ENCODE data around the gene DCAF11. TPM values are rescaled to one million over a fixed set of nuclear protein-coding genes. Genes with fewer than 3 reads are reported as not detected.
A peak's percentile ranks its signal among the peaks of the same experiment; 100 is the strongest.

DCAF11 gene
- total and polyA plus RNA-seq, 2 of the 13 experiments (the other 11 are each of a cell fraction or from before 2014, with no cell fraction given) = 150 to 257 TPM

DNA sequence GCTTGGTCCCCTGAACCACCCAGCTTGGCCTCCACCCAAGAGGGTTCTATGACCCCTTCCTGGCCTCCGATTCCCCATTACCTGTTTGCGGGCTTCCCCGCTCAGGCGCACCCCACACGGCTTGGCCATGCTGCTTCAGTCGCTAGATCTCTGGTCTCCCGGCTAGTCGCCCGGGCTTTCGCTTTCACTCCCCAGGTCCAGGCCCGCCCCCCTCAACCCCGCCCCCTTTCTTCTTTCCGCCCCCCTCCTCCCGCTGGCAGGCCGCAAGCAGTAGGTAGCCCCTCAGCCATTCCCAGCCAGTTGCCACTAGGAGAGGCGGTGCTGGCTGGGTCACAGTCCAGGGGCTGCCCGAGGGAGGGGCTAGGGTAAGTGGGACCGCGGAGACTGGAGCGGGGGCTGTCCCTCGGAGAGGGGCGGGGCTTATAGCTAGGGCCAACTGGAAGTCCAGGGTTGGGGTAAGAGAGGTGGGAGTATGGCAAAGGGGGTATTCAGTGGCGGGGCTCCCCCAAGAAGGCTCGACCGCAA, 31.9 kb downstream of the DCAF11 start, which contains the start of gene PSME2 (continued):
- TF ChIP-seq DR1 (CRISPR knock-in tag; IDR thresholded peaks at IDR 0.05) (peak; percentile 76; the same call in 1 of the 2 replicates), KAT7 (CRISPR knock-in tag; IDR thresholded peaks at IDR 0.05; ENCODE audit: borderline replicate concordance) (no peak), ZNF34 (CRISPR knock-in tag; IDR thresholded peaks at IDR 0.05; ENCODE audit: borderline replicate concordance) (no peak), NR2F2 (IDR thresholded peaks at IDR 0.05; ENCODE audit: borderline replicate concordance, low read depth) (no peak), PHF20 (CRISPR knock-in tag; IDR thresholded peaks at IDR 0.05) (no peak), SALL2 (CRISPR knock-in tag; IDR thresholded peaks at IDR 0.05) (no peak; the same call in 1 of the 2 replicates), SCMH1 (CRISPR knock-in tag; IDR thresholded peaks at IDR 0.05; ENCODE audit: borderline replicate concordance) (no peak), SSRP1 (CRISPR knock-in tag; IDR thresholded peaks at IDR 0.05) (no peak; the same call in 1 of the 2 replicates), ZNF121 (CRISPR knock-in tag; IDR thresholded peaks at IDR 0.05) (no peak), IRF2 (CRISPR knock-in tag; IDR thresholded peaks at IDR 0.05) (peak; percentile 99), ZNF33B (CRISPR knock-in tag; IDR thresholded peaks at IDR 0.05) (no peak), ZNF354B (CRISPR knock-in tag; IDR thresholded peaks at IDR 0.05) (no peak), ISL2 (CRISPR knock-in tag; IDR thresholded peaks at IDR 0.05) (no peak; the same call in none of the 2 replicates), ZNF510 (CRISPR knock-in tag; IDR thresholded peaks at IDR 0.05; ENCODE audit: low read depth) (no peak), XRCC5 (optimal IDR thresholded peaks at IDR 0.05; ENCODE audit: low read length) (peak; percentile 91), EHMT2 (IDR thresholded peaks at IDR 0.05; ENCODE audit: borderline replicate concordance, low read depth, low read length) (no peak), ZNF30 (CRISPR knock-in tag; IDR thresholded peaks at IDR 0.05) (no peak), SP5 (CRISPR knock-in tag; IDR thresholded peaks at IDR 0.05; ENCODE audit: borderline replicate concordance, low read depth) (peak; percentile 95), RFX5 (IDR thresholded peaks at IDR 0.05; ENCODE audit: low read depth, low read length) (no peak), ZFYVE20 (CRISPR knock-in tag; IDR thresholded peaks at IDR 0.05; ENCODE audit: borderline replicate concordance, low read depth) (no peak)
- TF ChIP-seq, protein P1, sequence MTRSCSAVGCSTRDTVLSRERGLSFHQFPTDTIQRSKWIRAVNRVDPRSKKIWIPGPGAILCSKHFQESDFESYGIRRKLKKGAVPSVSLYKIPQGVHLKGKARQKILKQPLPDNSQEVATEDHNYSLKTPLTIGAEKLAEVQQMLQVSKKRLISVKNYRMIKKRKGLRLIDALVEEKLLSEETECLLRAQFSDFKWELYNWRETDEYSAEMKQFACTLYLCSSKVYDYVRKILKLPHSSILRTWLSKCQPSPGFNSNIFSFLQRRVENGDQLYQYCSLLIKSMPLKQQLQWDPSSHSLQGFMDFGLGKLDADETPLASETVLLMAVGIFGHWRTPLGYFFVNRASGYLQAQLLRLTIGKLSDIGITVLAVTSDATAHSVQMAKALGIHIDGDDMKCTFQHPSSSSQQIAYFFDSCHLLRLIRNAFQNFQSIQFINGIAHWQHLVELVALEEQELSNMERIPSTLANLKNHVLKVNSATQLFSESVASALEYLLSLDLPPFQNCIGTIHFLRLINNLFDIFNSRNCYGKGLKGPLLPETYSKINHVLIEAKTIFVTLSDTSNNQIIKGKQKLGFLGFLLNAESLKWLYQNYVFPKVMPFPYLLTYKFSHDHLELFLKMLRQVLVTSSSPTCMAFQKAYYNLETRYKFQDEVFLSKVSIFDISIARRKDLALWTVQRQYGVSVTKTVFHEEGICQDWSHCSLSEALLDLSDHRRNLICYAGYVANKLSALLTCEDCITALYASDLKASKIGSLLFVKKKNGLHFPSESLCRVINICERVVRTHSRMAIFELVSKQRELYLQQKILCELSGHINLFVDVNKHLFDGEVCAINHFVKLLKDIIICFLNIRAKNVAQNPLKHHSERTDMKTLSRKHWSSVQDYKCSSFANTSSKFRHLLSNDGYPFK (CRISPR knock-in tag; IDR thresholded peaks at IDR 0.05; ENCODE audit: borderline replicate concordance) = peak; percentile 89; the same call in 1 of the 2 replicates
- TF ChIP-seq, protein P2, sequence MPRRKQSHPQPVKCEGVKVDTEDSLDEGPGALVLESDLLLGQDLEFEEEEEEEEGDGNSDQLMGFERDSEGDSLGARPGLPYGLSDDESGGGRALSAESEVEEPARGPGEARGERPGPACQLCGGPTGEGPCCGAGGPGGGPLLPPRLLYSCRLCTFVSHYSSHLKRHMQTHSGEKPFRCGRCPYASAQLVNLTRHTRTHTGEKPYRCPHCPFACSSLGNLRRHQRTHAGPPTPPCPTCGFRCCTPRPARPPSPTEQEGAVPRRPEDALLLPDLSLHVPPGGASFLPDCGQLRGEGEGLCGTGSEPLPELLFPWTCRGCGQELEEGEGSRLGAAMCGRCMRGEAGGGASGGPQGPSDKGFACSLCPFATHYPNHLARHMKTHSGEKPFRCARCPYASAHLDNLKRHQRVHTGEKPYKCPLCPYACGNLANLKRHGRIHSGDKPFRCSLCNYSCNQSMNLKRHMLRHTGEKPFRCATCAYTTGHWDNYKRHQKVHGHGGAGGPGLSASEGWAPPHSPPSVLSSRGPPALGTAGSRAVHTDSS (CRISPR knock-in tag; conservative IDR thresholded peaks at IDR 0.05) = no peak
- TF ChIP-seq, protein P3, sequence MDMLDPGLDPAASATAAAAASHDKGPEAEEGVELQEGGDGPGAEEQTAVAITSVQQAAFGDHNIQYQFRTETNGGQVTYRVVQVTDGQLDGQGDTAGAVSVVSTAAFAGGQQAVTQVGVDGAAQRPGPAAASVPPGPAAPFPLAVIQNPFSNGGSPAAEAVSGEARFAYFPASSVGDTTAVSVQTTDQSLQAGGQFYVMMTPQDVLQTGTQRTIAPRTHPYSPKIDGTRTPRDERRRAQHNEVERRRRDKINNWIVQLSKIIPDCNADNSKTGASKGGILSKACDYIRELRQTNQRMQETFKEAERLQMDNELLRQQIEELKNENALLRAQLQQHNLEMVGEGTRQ (IDR thresholded peaks at IDR 0.05; ENCODE audit: low read depth, low read length) = no peak
- TF ChIP-seq, protein P3 (CRISPR knock-in tag; IDR thresholded peaks at IDR 0.05; ENCODE audit: borderline replicate concordance) = no peak
- TF ChIP-seq, protein P4, sequence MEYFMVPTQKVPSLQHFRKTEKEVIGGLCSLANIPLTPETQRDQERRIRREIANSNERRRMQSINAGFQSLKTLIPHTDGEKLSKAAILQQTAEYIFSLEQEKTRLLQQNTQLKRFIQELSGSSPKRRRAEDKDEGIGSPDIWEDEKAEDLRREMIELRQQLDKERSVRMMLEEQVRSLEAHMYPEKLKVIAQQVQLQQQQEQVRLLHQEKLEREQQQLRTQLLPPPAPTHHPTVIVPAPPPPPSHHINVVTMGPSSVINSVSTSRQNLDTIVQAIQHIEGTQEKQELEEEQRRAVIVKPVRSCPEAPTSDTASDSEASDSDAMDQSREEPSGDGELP (IDR thresholded peaks at IDR 0.05; ENCODE audit: borderline replicate concordance, low read depth) = peak; percentile 60; the same call in 1 of the 2 replicates
